ENCODE results near the gene RPP25L. TPM values are rescaled to one million over a fixed set of nuclear protein-coding genes. Genes with fewer than 3 reads are reported as not detected.
A peak's percentile ranks its signal among the peaks of the same experiment; 100 is the strongest.

The RPP25L gene
- polyA plus RNA-seq, 1 experiment, result 38.8 TPM

GRCh38 chr9:34563262-34563661, 48.6 kb downstream of the RPP25L start:
- no peak for DNase-seq (ENCODE audit: low read depth)
- H3K36me3 ChIP-seq (ENCODE audit: control insufficient read depth, insufficient read depth, low read length), result no peaks in the 10 kb centered on the region
- no peak for TF ChIP-seq CTCF (IDR thresholded peaks at IDR 0.05; ENCODE audit: insufficient read depth, low read depth, low read length)
- CTCF ChIA-PET, result interaction anchor here (2.5 to 3.8 kb wide), 2 partner anchors 16 to 28 kb away, joined by 8 to 16 read pairs; no protein-coding TSS in a partner anchor
- H3K27me3 ChIP-seq (ENCODE audit: control insufficient read depth, insufficient read depth, low read length), result peaks cover 10% of the 10 kb centered on the region
- no peak overlapping the region for H3K4me3 ChIP-seq (ENCODE audit: low read depth, low read length)
- POLR2A ChIA-PET, result no interaction called here

GRCh38 chr9:34562135-34562745, 49.7 kb downstream of the RPP25L start:
- TF ChIP-seq CTCF (IDR thresholded peaks at IDR 0.05; ENCODE audit: insufficient read depth, low read depth, low read length), result peak; percentile 59
- CTCF ChIA-PET, result interaction anchor here (0.6 to 3.8 kb wide), 5 partner anchors 9 to 46 kb away, joined by 3 to 16 read pairs (median 4); no protein-coding TSS in a partner anchor
- Histone ChIP-seq H3K36me3 (ENCODE audit: control insufficient read depth, insufficient read depth, low read length) (no peaks in the 10 kb centered on the region), H3K4me3 (ENCODE audit: low read depth, low read length) (no peak overlapping the region), H3K27me3 (ENCODE audit: control insufficient read depth, insufficient read depth, low read length) (peaks cover 5% of the 10 kb centered on the region)
- DNase-seq (ENCODE audit: low read depth), result no peak
- POLR2A ChIA-PET, result no interaction called here

- H3K4me3 ChIP-seq (ENCODE audit: low read depth, low read length), result no peak overlapping the region
- CTCF ChIA-PET, result interaction anchor here (1.3 to 3.8 kb wide), 5 partner anchors 10 to 31 kb away, joined by 4 to 23 read pairs (median 16); no protein-coding TSS in a partner anchor
- no peak for TF ChIP-seq CTCF (IDR thresholded peaks at IDR 0.05; ENCODE audit: insufficient read depth, low read depth, low read length)
Measured at GRCh38 chr9:34560599-34561214, 51.2 kb downstream of the RPP25L start.

More at GRCh38 chr9:34560599-34561214, 51.2 kb downstream of the RPP25L start:
- DNase-seq (ENCODE audit: low read depth), result no peak
- Histone ChIP-seq H3K36me3 (ENCODE audit: control insufficient read depth, insufficient read depth, low read length) (no peaks in the 10 kb centered on the region), H3K27me3 (ENCODE audit: control insufficient read depth, insufficient read depth, low read length) (peaks cover 3% of the 10 kb centered on the region)
- POLR2A ChIA-PET, result no interaction called here

Small RNA genes within 50 kb of the gene (small RNA-seq; reads per million reads assigned to genes)
- not detected for gene CCL27 (ENCODE audit: insufficient read length, low read depth, low replicate concordance)

Other genes starting within 250 kb of the RPP25L start
- 0.21 and 0.22 TPM in 2 replicates for gene MYORG, start 235.2 kb downstream of the RPP25L start, polyA plus RNA-seq (2011; rRNA removed)
- gene FAM219A, start 153.5 kb downstream of the RPP25L start, polyA plus RNA-seq (2011; rRNA removed), result 10.7 and 17.8 TPM in 2 replicates
- not detected in 2 replicates for gene DNAI1, start 153.3 kb downstream of the RPP25L start, polyA plus RNA-seq (2011; rRNA removed)
- 0.11 TPM in 1 of 2 replicates, not detected in the other for gene ENHO, start 89.1 kb downstream of the RPP25L start, polyA plus RNA-seq (2011; rRNA removed)
- gene CNTFR, start 22.4 kb downstream of the RPP25L start, polyA plus RNA-seq (2011; rRNA removed), result 0.09 TPM in 1 of 2 replicates, not detected in the other
- gene DCTN3, start 8.4 kb upstream of the RPP25L start, polyA plus RNA-seq (2011; rRNA removed), result 74.7 and 149 TPM in 2 replicates
- gene ARID3C, start 17.0 kb upstream of the RPP25L start, polyA plus RNA-seq (2011; rRNA removed), result not detected in 2 replicates
- gene SIGMAR1, start 25.7 kb upstream of the RPP25L start, polyA plus RNA-seq (2011; rRNA removed), result 65.4 and 95.5 TPM in 2 replicates
- gene GALT, start 34.6 kb upstream of the RPP25L start, polyA plus RNA-seq (2011; rRNA removed), result 26.6 and 41.5 TPM in 2 replicates
- gene IL11RA, start 40.1 kb upstream of the RPP25L start, polyA plus RNA-seq (2011; rRNA removed), result 21.8 and 38.4 TPM in 2 replicates
- gene CCL27, start 50.6 kb upstream of the RPP25L start, polyA plus RNA-seq (2011; rRNA removed), result 0.11 and 0.12 TPM in 2 replicates
- not detected in 2 replicates for gene CCL19, start 79.2 kb upstream of the RPP25L start, polyA plus RNA-seq (2011; rRNA removed)
- not detected in 2 replicates for gene CCL21, start 98.0 kb upstream of the RPP25L start, polyA plus RNA-seq (2011; rRNA removed)